ENCODE measurements around the gene PRDX5. TPM values are rescaled to one million over a fixed set of nuclear protein-coding genes. Genes with fewer than 3 reads are reported as not detected.

The PRDX5 gene
- total RNA-seq, 2 donors from 2014 or later, result 235 to 289 TPM

DNA sequence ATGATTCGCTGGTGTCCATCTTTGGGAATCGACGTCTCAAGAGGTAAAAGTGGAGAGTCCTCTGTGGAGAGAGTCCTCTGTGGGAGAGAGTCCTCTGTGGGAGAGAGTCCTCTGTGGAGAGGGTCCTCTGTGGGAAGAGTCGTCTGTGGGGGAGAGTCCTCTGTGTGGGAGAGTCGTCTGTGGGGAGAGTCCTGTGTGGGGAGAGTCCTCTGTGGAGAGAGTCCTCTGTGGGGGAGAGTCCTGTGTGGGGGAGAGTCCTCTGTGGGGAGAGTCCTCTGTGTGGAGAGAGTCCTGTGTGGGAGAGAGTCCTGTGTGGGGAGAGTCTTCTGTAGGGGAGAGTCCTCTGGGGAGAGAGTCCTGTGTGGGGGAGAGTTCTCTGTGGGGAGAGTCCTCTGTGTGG is 3.1 kb downstream of the PRDX5 start:
- no peaks in the 10 kb centered on the region for H3K9me3 ChIP-seq (ENCODE audit: control insufficient read depth, low read length)
- no peaks in the 10 kb centered on the region for H3K27me3 ChIP-seq (ENCODE audit: control insufficient read depth, insufficient read depth, low read length, poor library complexity, severe bottlenecking)
- no peaks in the 10 kb centered on the region for H3K9me3 Mint-ChIP-seq
- H3K4me3 ChIP-seq (ENCODE audit: low read length), result peak overlapping the region; percentile 84
- 94 to 100% methylated on average over 3 to 5 of the region's 5 CpGs for WGBS, 2 experiments (ENCODE audit: insufficient coverage in 1 of 2, insufficient read length in 1 of 2)
- peak overlapping the region; percentile 48 for H3K27ac Mint-ChIP-seq
- H3K4me1 Mint-ChIP-seq, result peaks cover 12% of the 10 kb centered on the region
- H3K36me3 Mint-ChIP-seq (ENCODE audit: low read depth), result peaks cover 32% of the 10 kb centered on the region
- no peak overlapping the region for H3K9ac ChIP-seq (ENCODE audit: extremely low read depth, low read length, poor library complexity, severe bottlenecking)
- H3K4me3 Mint-ChIP-seq, result no peak overlapping the region
- H3K36me3 ChIP-seq (ENCODE audit: control insufficient read depth, insufficient read depth, low read length), result peaks cover 32% of the 10 kb centered on the region
- TF ChIP-seq, protein P1, sequence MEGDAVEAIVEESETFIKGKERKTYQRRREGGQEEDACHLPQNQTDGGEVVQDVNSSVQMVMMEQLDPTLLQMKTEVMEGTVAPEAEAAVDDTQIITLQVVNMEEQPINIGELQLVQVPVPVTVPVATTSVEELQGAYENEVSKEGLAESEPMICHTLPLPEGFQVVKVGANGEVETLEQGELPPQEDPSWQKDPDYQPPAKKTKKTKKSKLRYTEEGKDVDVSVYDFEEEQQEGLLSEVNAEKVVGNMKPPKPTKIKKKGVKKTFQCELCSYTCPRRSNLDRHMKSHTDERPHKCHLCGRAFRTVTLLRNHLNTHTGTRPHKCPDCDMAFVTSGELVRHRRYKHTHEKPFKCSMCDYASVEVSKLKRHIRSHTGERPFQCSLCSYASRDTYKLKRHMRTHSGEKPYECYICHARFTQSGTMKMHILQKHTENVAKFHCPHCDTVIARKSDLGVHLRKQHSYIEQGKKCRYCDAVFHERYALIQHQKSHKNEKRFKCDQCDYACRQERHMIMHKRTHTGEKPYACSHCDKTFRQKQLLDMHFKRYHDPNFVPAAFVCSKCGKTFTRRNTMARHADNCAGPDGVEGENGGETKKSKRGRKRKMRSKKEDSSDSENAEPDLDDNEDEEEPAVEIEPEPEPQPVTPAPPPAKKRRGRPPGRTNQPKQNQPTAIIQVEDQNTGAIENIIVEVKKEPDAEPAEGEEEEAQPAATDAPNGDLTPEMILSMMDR (conservative IDR thresholded peaks at IDR 0.05), result no peak
- no peak for DNase-seq
- no peaks in the 10 kb centered on the region for H3K27me3 Mint-ChIP-seq (ENCODE audit: insufficient read depth)
- H3K4me1 ChIP-seq (ENCODE audit: control insufficient read depth, insufficient read depth, low read length), result peaks cover 5% of the 10 kb centered on the region
- no peak overlapping the region for H3K27ac ChIP-seq (ENCODE audit: low read depth, low read length)

DNA sequence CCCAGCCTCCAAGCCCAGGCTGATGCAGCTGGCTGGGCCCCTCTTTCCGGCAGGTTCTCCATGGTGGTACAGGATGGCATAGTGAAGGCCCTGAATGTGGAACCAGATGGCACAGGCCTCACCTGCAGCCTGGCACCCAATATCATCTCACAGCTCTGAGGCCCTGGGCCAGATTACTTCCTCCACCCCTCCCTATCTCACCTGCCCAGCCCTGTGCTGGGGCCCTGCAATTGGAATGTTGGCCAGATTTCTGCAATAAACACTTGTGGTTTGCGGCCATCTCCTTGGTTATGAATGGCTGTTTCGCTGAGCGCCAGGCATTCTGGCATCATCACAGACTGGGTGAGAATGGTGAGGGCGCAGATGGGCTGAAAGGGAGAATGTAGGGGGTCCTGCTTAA is 3.6 kb downstream of the PRDX5 start:
- no peak overlapping the region for H3K4me3 Mint-ChIP-seq

DNA sequence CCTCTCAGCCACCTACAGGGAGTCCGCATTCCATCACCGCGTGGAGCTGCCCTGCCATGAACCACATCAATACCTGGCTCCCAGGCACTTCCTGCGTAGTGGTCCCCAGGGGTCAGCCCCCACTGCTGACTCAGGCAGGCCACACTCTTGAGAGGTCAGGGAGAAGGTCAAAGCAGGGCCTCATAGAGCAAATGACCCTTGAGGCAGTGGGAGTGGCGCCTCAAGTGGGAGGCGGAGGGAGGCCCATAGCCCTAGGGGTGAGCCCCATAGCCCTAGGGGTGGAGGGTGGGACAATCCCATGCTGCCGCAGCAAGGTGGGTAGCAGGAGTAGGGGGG is 5.0 kb downstream of the PRDX5 start:
- WGBS, 2 experiments (ENCODE audit: insufficient coverage in 1 of 2, insufficient read length in 1 of 2), result 63 to 87% methylated on average over 2 to 7 of the region's 7 CpGs
- peaks cover 28% of the 10 kb centered on the region for H3K36me3 ChIP-seq (ENCODE audit: control insufficient read depth, insufficient read depth, low read length)
- H3K27ac Mint-ChIP-seq, result no peak overlapping the region

More for the DNA sequence above, 3.6 kb downstream of the PRDX5 start:
- H3K9me3 ChIP-seq (ENCODE audit: control insufficient read depth, low read length), result no peaks in the 10 kb centered on the region
- peaks cover 10% of the 10 kb centered on the region for H3K4me1 Mint-ChIP-seq
- H3K36me3 ChIP-seq (ENCODE audit: control insufficient read depth, insufficient read depth, low read length), result peaks cover 28% of the 10 kb centered on the region
- TF ChIP-seq, protein P1 (conservative IDR thresholded peaks at IDR 0.05), result no peak
- no peak overlapping the region for H3K9ac ChIP-seq (ENCODE audit: extremely low read depth, low read length, poor library complexity, severe bottlenecking)
- H3K27ac Mint-ChIP-seq, result no peak overlapping the region
- no peak overlapping the region for H3K27ac ChIP-seq (ENCODE audit: low read depth, low read length)
- DNase-seq, result no peak
- peaks cover 29% of the 10 kb centered on the region for H3K36me3 Mint-ChIP-seq (ENCODE audit: low read depth)
- H3K9me3 Mint-ChIP-seq, result no peaks in the 10 kb centered on the region
- H3K27me3 Mint-ChIP-seq (ENCODE audit: insufficient read depth), result no peaks in the 10 kb centered on the region
- no peak overlapping the region for H3K4me3 ChIP-seq (ENCODE audit: low read length)
- no peaks in the 10 kb centered on the region for H3K27me3 ChIP-seq (ENCODE audit: control insufficient read depth, insufficient read depth, low read length, poor library complexity, severe bottlenecking)
- WGBS, 2 experiments (ENCODE audit: insufficient coverage in 1 of 2, insufficient read length in 1 of 2), result 90 to 93% methylated on average over 2 to 5 of the region's 5 CpGs
- H3K4me1 ChIP-seq (ENCODE audit: control insufficient read depth, insufficient read depth, low read length), result peaks cover 5% of the 10 kb centered on the region

More for the DNA sequence above, 5.0 kb downstream of the PRDX5 start:
- Histone ChIP-seq H3K9ac (ENCODE audit: extremely low read depth, low read length, poor library complexity, severe bottlenecking) (no peak overlapping the region), H3K9me3 (ENCODE audit: control insufficient read depth, low read length) (no peaks in the 10 kb centered on the region), H3K4me1 (ENCODE audit: control insufficient read depth, insufficient read depth, low read length) (peaks cover 5% of the 10 kb centered on the region), H3K27me3 (ENCODE audit: control insufficient read depth, insufficient read depth, low read length, poor library complexity, severe bottlenecking) (no peaks in the 10 kb centered on the region), H3K4me3 (ENCODE audit: low read length) (no peak overlapping the region), H3K27ac (ENCODE audit: low read depth, low read length) (no peak overlapping the region)
- H3K9me3 Mint-ChIP-seq, result no peaks in the 10 kb centered on the region
- no peak for DNase-seq
- peaks cover 24% of the 10 kb centered on the region for H3K36me3 Mint-ChIP-seq (ENCODE audit: low read depth)
- peaks cover 6% of the 10 kb centered on the region for H3K4me1 Mint-ChIP-seq
- H3K27me3 Mint-ChIP-seq (ENCODE audit: insufficient read depth), result peaks cover 2% of the 10 kb centered on the region
- H3K4me3 Mint-ChIP-seq, result no peak overlapping the region
- TF ChIP-seq, protein P1 (conservative IDR thresholded peaks at IDR 0.05), result no peak
